HT-29 (cell line): ENCODE data around the gene C9orf85. TPM values are rescaled to one million over a fixed set of nuclear protein-coding genes. Genes with fewer than 3 reads are reported as not detected.
"Not testable (repeated sequence)": the region's sequence is repeated elsewhere in the genome, so short reads cannot be mapped to it uniquely, and the experiment has no call there.

ENCODE experiments used
- DNase-seq: peaks from one replicate; pipeline ENCODE4 v3.0.0-alpha.2; 2015; ENCODE audit warnings: low spot score
- total RNA-seq: library from RNA; depleted of rRNA; stranded (reverse); fragments of >200 nt; shearing (Covaris generic); gene quantifications from 2 replicates; pipeline ENCODE4 v1.2.3, GENCODE V29; 2014; rRNA removed

The C9orf85 gene, protein sequence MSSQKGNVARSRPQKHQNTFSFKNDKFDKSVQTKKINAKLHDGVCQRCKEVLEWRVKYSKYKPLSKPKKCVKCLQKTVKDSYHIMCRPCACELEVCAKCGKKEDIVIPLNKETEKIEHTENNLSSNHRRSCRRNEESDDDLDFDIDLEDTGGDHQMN
- total RNA-seq, result 7.5 and 10.2 TPM in 2 replicates

DNA sequence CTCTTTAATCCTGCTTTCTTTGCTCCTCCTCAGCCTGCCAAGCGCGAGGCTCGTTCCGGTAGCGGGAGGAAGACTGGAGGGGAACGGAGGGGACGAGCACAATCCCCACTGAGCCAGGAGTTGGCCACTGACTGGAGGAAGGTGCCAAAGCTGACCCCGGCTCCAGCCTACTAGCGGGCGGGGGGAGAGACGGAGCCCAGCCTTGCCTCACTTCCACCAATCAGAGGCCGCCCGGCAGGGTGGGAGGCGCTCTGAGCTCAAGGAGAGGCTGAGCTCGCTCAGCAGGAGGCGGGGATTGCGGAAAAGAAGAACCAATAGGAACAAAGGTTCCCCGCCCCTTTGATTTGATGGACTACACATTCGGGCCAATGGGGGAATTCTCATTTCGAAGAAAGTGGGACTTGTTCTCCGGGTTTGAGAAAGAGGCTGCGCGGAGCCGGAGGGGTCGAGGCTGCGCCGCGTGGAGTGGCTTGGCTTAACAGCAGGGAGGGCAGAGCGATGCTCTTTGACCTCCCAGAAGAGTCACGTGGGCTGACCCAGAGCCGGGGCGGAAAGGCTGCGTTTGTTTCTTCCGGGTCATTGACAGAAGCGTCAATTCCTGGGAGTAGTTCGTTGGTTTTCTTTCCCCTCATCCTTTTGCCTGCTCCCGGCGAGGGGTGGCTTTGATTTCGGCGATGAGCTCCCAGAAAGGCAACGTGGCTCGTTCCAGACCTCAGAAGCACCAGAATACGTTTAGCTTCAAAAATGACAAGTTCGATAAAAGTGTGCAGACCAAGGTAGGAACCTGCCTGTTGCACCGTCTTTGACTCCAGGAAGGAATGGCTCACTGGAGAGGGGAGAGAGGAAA, at the start of gene C9orf85, which contains the start of gene ABHD17B:
C9orf85 (plus strand) TSS at position 579 of the 847 bp plus-strand sequence; CDS start at position 675, 96 bp downstream.
ABHD17B (minus strand) TSS at position 133 of the 847 bp plus-strand sequence. CDS start 36,113 bp downstream, outside the sequence.
- peak; percentile 99 for DNase-seq

DNA sequence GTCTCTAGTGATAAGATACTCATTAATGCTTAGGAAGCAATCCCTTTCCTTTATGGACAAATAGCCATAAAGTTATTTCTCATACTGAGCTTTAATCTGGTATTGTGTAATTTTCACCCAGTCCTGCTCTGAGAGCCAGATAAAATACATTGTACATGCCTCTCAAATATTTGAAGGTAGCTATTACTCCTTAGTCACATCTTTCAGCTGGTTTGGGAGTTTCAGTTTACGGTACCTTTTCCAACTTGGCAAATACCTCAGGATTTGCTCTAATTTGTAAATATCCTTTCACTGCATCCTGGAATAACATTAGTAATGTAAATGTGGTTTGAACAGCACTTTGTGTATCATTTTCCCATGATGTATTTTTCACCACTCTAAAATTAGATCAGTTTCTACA, 47.8 kb upstream of the C9orf85 start:
- DNase-seq, result no peak

DNA sequence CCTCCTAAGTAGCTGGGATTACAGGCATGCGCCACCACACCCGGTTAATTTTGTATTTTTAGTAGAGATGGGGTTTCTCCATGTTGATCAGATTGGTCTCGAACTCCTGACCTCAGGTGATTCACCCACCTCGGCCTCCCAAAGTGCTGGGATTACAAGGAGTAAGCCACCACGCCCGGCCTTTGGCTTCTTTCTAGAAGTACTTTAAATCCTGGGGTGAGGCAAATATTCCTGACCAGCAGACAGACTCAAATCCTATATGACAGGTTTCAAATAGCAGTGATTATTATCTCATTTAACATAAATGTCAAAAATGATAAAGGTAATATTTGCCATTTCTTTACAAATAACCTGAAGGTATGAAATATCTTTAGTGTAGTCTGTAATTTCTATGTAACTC, 36.1 kb upstream of the C9orf85 start:
- DNase-seq, result no peak

DNA sequence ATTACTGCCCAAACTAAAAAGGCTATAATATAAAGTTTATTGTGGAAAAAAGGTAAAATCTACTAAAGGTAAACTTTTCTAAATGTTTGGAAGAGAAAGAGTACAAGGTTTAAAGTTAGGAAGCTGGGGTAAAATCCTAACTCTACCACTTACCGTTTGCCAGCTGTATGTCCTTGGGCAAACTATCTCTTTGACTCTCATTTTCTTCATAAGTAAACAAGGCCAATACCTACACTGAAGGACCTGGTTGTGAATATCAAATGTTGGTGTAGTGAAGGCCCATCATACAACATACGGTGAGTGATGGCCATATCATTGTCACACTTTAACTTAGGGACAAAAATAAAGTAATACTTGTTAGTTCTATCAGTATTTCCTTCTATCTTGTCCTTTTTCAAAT, 35.3 kb upstream of the C9orf85 start:
- DNase-seq, result no peak

DNA sequence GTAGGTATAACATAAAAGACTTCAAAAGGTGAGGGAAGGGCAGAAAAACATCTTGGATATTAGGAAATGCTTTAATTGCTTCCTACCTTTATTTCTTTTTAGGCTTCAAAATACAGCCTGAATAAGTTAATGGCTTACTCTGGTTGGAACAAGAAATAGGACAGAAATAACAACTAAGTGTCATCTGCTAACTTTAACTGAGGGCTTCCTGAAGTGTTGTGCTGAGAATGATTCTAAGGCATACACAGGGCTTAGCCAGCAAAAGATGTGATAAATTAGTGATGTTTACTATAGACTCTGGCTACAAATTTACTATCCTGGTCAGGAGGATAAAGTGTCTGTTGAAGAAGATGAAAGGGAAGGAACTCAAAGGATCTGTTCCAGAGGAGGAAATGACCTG, 34.6 kb upstream of the C9orf85 start:
- DNase-seq, result no peak

DNA sequence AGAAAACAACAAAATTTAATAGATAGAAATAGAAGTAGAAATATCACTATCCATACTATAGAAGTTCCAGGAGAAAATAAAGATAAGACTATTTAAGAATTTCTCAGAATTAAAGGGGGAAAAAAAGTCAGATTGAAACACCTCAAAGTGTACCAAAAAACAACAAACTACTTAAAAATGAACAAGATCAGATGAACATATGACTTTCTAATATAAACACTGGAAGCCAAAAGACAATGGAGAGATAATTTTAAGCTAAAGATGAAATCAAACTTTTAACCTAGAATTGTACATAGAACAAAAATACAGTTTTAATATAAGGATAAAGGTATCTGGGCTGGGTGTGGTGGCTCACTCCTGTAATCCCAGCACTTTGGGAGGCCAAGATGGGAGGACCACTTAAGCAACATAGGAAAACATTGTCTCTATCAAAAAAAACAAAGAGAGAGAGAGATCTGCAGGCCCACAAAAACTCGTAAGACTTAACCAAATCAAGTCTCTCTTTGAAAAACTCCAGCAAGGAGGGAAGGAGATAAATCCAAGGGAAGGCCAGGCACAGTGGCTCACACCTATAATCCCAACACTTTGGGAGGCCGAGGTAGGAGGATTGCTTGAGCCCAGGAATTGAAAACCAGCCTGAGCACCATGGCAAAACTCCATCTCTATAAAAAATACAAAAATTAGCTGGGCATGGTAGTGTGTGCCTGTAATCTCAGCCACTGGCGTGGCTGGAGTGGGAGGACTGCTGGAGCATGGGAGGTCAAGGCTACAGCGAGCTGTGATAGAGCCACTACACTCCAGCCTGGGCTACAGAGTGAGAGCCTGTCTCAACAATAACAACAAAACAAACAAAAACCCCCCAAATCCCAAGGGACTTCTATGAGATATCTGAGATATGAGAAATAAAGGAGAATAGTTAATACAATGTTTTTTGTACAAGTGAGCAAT, 32.8 kb upstream of the C9orf85 start:
- no peak for DNase-seq

DNA sequence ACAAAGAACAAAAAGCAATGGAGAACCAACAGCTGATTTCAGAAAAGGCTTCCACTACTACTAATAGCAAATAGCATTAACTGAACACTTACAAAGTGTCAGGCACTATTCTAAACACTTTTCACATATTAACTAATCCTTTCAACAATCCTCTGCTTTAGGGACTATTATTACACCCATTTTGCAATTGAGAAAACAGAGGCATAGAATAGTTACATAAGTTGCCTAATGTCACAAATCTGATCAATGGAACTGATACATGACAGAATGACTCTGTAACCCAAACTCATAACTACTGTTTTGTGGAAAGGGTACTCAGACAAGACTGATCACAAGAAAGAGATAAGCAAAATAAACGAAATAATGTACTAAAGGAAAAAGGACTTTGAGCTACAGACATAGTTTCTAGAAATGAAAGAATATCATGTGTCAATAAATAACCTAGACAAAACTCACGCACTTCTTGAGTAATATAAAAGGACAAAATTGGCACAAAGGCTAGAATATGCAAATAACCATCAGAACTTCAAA, 31.7 kb upstream of the C9orf85 start:
- DNase-seq, result no peak

DNA sequence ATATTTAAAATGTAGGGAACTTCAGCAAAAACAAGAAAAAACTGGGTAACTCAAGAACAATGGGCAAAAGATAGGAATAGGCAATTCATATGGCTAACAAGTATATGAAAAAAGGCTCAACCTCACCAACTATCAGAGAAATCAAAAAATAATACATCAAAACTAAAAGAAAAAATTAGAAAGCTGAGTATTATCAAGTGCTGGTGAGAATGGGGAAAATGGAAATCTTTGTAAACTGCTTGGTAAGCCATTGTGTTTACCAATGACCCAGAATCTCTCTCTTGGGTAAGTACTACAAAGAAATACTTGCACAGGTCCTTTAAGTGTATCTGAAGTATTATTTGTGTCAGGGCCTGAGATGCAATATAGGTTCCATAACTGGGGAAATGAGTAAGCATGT, 27.4 kb upstream of the C9orf85 start:
- DNase-seq, result no peak

DNA sequence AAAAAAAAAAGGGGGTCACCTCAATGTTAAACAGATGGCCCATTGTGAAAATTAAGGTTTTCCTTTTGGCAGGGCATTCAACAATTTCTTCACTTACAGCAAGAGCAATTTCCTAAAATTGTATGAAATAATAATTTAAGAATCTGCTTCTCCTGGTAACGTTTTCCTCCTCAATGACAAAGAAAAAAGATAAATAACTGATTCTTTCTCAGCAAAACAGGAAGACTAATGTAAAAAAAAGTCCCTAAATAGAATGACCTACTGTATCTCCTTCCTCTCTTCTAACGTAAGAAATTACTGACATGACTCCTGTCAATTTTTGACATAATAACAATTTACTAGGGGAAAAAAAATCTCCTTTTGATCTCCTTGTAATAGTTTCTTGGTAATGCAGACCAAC, 26.0 kb upstream of the C9orf85 start:
- no peak for DNase-seq

DNA sequence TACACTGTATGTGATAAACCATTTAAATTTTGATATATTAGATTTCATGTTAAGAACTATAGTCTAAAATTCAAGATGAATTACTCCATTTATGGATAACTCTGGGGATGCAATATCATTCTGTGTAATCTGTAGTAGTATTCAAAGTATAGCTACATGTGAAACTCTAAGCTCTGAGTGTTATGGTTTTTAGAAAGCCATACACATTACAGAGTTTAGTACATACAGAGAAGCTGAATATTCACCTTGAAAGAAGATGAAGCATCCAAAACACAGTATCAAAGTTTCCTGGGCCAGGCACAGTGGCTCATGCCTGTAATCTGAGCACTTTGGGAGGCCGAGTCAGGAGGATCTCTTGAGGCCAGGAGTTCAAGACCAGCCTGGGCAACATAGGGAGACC, 25.4 kb upstream of the C9orf85 start:
- DNase-seq, result no peak

DNA sequence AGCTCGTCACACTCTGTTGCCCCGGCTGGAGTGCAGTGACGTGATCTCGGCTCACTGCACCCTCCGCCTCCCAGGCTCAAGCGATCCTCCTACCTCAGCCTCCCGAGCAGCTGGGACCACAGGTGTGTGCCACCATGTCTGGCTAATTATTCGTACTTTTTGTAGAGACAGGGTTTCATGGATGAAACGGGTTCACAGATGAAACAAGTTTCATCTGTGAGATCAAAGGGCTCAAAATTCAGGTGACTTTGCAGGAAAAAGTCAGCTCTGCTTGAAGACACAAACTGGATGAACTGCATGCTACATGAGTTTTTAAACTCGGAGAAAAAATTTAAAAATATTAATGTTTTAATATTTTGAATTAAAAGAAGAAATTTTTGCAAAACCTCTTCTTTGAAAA, 24.9 kb upstream of the C9orf85 start:
- no peak for DNase-seq

DNA sequence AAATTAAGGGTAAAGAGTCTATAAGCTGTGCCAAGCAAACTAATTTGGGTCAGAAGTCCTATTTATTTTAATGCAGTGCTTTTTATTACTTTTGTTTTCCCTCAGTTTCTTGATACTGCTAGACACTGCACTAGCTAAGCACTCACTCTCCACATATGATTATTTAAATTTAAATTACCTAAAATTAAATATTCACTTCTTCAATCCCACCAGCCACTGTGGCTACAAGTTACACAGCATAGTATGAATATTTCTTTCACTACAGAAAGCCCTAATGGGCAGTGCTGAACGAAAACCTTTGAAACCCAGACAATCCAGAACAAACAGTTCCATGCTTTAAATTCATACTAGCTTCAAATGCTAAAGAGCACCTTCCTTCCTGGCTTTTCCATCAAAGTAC, 24.1 kb upstream of the C9orf85 start:
- no peak for DNase-seq

DNA sequence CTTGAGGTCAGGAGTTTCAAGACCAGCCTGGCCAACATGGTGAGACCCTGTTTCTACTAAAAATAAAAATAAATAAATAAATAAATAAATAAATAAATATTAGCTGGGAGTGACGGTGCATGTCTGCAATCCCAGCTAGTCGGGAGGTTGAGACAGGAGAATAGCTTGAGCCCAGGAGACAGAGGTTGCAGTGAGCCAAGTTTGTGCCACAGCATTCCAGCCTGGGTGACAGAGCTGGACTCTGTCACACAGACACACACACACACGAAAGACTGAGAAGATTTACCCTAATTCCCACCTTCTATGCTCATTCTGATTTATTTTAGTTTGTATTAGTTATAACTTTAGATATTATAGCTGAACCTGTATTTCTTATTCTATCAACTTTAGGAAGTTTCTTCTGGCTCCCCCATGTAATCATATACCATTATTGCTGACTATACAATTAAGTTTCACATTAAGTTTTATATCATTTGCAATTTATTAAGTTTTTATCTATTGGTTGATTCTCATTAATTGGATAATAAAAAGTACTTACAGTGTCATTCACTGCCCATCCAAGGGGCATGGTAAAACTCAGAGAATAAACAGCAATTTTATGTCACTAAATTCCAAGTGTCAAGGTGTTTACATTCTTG, 21.3 kb upstream of the C9orf85 start:
- no peak for DNase-seq

DNA sequence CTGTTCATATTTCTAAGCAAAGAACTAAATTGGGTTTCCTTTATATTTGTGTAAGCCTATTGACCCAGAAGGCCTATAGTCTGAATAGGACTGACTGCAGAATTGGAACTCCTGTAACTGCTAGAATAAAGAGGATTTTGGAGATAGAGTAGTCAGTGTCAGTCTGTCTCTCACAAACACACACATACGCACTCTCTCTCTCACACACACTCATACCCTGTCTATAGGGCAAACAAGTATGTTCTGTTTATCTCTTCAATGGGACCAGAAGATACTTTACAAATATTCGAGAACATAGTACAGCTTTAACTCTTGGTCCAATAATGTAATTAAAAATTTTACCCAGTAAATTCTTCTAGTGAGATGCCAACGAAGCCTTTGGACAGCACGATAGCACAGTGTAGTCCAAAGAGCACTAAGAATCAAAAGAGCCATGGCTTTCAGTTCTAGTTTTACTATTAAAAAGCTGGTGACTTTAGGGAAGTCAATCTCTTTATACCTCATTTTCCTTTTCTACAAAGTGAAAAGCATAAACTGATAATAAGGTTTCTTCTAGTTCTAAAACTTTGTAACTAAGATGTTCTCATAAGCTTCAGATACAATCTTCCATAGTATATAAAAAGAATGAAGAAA, 19.8 kb upstream of the C9orf85 start:
- DNase-seq, result no peak

DNA sequence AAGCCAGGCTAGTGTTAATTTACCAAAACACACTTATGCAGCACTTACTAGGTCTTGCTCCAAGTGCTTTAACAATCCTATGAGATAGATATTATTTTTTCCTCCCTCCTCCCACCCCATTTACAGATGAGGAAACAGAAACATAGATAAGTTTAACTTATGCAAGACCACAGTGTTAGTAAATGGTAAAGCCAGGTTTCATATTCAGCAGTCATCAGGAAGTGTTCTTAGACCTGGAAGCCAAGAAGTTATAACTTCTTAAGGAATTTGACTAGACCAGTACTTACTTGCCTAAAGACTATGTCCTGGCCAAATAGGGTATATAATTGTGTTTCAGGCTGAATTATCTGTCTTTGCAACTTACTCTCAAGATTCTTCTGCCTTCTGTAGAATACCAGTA, 16.3 kb upstream of the C9orf85 start:
- DNase-seq, result no peak

DNA sequence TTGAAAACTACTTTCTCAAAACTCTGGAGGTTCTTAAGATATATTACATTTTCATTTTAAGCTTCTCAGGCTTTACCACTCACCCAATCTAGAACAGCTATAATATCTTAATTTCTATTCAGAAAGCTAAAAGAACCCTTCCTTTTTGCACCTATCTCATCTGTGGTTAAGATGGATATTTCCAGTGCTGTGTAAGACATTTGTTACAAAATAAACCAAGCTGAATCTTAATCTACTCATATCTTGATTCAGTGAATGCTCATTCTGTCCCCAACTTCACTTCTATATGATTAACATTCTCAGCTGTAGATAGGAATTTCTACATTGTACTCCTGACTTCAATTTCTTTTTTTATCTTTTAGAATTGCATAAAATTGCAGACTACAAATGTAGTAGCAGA, 15.5 kb upstream of the C9orf85 start:
- DNase-seq, result no peak

DNA sequence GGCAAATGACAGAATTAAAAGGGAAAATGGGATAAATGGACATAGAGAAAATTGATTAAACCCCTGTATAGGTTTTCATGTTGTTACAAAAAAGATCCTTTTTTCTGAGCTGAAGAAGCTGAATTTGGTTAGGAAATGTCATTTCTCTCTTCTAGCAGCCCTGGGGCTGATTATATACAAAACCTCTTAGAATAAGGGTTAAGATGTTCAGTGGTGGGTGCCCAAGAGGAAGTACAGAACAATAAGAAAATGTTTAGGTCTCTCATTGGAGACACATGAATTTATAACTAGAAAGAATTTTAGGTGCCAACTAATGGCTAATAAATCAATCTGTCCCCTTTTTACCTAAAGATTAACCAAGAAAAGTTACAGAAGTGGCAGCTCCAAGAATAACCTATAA, 14.7 kb upstream of the C9orf85 start:
- DNase-seq, result no peak

DNA sequence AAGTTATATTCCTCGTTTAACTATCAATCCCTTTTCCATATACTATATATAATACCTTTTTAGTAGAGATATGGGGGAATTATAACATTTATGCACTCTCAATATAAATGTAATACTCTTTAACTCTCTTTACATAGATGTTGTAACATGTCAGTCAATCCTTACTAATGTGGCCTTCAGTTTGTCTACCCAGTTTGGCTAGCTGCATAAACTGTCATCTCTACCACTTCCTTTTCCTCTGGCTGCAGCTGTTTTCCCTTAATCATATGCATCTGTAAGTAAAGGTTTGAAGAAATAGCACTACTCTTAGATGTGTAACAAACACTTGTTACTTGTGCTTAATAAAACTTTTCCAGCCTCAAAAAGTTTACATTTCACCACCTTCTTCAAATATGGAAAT, 13.9 kb upstream of the C9orf85 start:
- DNase-seq, result no peak

DNA sequence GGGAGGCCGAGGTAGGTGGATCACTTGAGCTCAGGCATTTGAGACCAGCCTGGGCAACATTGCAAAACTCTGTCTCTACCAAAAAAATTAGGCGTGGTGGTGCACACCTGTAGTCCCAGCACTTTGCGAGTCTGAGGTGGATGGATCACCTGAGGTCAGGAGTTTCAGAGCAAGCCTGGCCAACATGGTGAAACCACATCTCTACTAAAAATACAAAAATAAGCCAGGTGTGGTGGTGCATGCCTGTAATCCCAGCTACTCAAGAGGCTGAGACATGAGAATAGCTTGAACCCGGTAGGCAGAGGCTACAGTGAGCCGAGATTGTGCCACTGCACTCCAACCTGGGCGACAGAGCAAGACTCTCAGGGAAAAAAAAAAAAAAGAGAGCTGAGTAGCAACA, 12.7 kb upstream of the C9orf85 start:
- not testable (repeated sequence) for DNase-seq

DNA sequence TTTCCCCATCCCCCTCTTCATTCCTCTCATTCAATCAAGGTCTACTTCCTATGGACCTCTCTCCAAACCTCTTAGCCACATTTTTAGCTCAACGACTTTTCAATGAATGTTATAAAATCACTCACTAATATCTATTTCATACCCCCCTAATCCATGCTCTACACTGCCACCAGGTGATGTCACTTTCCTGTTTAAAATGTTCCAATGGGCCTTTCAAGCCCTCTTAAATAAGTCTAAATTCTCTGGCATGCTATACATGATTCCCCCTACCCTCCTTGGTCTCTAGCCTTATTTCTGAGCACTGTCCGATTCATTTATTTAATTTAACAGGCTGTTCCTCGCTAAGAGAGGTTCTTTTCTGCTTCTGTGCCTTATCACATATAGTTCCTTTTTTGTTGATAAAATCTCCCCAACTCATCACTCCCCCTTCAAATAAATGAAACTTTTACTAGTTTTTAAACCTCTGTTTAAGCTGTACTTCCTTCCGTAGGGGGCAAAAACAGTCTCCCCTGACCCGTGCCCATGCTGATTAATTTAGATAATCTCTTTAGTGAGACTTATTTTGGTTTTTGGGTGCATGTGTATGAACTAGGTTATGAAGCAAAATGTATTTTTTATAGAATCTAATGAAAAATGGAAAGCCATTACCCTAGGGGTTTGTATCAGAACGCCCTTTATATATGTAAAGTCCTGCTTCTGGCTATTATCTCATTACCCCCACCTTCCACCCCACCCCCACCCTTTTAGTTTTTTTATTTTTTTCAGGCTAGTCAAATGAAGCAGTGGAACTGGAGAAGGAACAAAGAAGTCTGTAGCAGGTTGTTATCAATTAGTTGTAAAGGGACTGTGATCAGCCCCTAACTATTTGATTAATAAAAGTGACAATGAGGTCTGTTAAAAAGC, 9.5 kb upstream of the C9orf85 start:
- no peak for DNase-seq
